GM12892 (cell line): Measurements from ENCODE around the gene NINL.

Source experiments
- DNase-seq: peaks from one replicate; pipeline ENCODE4 v3.0.0; 2011; ENCODE audit not compliant: insufficient read length
- FAIRE-seq: peaks from 2 replicates; lab custom pipeline; 2011; peaks lifted over from hg19 to GRCh38; lab: Jason Lieb, UNC
- POLR2A ChIP-seq: IDR thresholded peaks from 2 replicates; pipeline ENCODE4 v1.6.1; 2011; ENCODE audit warnings: low read depth, low read length, control low read depth
- POLR2AphosphoS5 ChIP-seq: IDR thresholded peaks from 2 replicates; pipeline ENCODE4 v1.6.1; 2011; ENCODE audit warnings: low read depth, low read length, control low read depth
- TAF1 ChIP-seq: IDR thresholded peaks from 2 replicates; pipeline ENCODE4 v1.6.1; 2011; ENCODE audit warnings: low read depth, mild to moderate bottlenecking, control low read depth, low read length, borderline replicate concordance

NINL gene

DNA sequence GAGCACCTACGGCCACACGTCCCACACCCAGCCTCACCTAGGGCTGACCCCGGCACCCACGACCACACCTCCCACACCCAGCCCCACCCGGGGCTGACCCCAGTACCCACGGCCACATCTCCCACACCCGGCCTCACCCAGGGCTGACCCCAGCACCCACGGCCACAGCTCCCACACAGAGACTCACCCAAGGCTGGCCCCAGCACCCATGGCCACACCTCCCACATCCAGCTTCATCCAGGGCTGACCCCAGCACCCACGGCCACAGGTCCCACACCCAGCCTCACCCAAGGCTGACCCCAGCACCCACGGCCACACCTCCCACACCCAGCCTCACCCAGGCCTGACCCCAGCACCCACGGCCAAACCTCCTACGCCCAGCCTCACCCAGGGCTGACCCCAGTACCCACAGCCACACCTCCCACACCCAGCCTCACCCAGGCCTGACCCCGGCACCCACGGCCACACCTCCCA is 36.7 kb downstream of the NINL start:
- no peak for FAIRE-seq
- no peak for DNase-seq
- TF ChIP-seq POLR2AphosphoS5 (no peak), POLR2A (no peak), TAF1 (no peak)

DNA sequence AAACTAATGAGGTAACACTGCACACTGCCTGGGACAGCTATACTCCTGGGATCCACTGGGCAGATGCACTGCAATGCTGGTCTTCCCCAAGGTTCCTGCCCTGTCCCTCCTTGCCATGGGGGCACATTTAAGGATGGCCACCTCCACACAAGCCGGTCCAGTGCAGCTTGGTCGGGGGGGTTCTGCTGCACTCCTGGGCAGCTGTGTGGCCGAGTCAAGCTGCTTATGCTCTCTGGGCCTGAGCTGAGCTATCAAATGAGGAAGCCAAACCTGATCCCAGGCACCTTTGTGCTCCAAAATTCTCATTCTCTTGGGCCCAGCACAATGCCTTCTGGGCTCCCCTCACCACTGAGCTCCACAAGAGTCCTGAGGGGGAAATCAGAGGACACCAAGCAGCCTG is 37.3 kb downstream of the NINL start:
- TF ChIP-seq TAF1, result no peak
- no peak for TF ChIP-seq POLR2A
- no peak for TF ChIP-seq POLR2AphosphoS5
- DNase-seq, result no peak
- no peak for FAIRE-seq

DNA sequence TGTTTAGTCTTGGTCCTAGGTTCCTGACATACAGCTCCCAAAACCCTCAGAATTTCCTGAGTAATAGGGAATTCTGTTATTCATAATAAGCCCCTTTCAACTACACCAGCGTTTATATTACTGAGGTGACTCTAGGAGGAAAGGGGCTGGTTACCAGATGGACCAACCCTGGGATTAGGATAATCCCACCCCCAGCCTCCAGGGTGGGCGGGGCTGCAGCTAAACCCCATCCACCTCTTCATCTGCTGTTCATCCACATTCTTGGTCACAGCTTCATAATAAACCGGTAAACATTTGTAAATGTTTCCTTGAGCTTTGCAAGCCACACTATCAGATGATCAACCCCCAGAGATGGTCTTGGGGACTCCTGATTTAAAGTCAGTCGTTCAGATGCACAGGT is 38.3 kb downstream of the NINL start:
- FAIRE-seq (no peak), DNase-seq (no peak)
- TF ChIP-seq POLR2A (no peak), TAF1 (no peak), POLR2AphosphoS5 (no peak)

DNA sequence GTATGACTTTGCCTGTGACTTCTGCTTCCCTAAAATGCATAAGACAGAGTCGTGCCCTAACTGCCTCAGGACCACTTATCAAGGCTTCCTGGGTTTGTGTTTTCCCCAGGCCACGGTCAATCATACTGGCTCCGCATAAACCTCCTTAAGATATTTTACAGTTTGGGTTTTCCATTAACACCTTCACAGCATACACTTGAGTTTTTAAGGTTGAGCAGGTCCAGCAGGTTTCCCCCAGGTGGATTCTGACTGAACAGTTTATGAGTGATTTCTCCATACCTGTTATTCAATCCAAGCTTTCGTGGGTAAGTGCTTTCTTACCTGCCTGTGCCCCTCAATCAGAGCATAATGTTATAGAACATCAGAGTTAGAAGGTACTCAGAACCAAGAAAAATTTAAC is 39.3 kb downstream of the NINL start:
- TF ChIP-seq POLR2A (no peak), TAF1 (no peak), POLR2AphosphoS5 (no peak)
- no peak for DNase-seq
- no peak for FAIRE-seq

DNA sequence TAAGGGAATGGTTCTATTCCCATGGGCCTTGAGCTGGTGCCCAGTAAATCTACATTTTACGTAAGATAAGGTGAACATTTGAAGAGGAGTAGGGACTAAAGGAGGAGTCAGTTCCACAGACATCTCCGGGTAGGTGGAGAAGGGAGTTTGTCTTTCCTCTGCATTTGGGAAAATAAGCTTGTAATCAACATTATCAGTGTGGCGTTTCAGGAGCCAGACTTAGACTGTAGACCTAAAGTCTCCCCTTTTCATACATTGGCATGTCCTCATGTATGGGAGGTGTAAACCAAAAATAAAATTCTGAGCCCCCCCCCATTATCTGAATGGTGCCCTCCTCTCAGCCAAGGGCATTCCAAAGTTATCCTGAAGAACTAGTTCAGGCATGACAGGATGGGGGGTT is 40.2 kb downstream of the NINL start:
- DNase-seq (no peak), FAIRE-seq (no peak)
- TF ChIP-seq POLR2AphosphoS5, result no peak
- TF ChIP-seq TAF1, result no peak
- no peak for TF ChIP-seq POLR2A

DNA sequence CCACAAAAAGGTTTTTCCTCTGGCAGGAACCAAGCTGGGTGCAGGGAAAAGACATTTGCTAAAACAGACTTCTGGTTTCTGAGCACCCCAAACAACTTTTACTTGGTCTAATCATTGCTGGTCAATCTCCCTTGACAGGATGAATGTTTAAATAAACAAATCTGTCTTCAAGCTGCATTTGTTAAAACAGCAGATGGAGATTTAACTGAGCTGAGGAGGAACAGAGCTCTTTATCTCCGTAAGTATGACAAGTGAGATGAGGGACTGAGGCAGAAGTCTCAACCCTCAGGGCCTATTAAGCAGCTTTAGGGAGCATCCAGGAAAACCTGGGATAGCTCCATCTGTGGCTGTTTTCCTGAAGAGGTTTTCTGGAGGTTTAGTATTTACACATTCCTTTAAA is 40.6 kb downstream of the NINL start:
- FAIRE-seq (no peak), DNase-seq (no peak)
- TF ChIP-seq TAF1 (no peak), POLR2AphosphoS5 (no peak), POLR2A (no peak)

DNA sequence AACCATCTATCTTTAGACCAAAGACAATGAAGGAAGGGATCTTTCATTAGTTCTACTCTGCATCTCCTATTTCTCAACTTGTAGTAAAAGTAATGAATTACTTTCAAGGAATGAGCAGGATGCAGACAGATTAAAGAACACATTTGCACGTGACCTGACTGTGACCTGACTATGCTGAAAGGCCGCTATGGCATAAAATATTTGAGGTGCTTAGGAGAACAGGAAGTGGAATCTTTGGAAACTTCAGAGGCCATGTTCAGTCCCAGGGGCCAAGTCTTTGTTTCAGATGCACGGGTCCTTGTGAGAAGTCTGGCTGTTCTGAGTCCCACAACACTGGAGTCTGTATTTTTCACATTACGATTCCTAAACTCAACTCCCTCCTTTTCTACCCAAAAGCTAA is 41.0 kb downstream of the NINL start:
- no peak for TF ChIP-seq POLR2AphosphoS5
- no peak for TF ChIP-seq POLR2A
- TF ChIP-seq TAF1, result no peak
- no peak for DNase-seq
- FAIRE-seq, result no peak

DNA sequence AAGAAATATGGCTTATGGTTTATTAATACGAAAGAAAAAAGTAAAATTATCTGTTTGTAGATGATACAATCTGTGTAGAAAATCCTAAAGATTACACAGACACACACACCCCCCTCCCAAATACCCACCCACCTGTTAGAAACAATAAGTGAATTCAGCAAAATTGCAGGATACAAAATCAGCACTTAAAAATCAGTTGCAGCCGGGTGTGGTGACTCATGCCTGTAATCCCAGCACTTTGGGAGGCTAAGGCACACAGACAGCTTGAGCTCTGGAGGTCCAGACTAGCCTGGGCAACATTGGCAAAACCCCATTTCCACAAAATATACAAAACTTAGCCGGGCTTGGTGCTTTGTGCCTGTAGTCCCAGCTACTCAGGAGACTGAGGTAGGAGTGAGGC is 42.3 kb downstream of the NINL start:
- TF ChIP-seq POLR2AphosphoS5 (no peak), POLR2A (no peak), TAF1 (no peak)
- no peak for FAIRE-seq
- DNase-seq, result no peak

DNA sequence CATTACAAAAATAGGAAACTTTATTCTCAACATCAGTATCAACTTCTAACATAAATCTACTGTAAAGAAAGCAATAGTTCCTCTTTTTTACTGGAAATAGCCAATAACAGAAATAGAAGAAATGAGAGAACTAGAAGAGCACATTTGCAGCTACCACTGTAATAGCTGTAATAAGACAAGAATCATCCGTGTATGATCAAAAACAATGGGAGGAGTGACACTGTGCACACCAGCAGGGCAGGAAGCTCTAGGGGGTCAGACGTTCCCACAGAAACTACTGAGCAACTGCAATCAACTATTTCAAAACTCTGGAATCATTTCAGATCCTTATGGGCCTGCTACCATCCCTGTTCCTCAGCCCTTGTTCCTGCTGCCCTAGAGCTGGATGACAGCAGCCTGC is 43.7 kb downstream of the NINL start:
- DNase-seq, result no peak
- no peak for TF ChIP-seq POLR2AphosphoS5
- TF ChIP-seq TAF1, result no peak
- TF ChIP-seq POLR2A, result no peak
- no peak for FAIRE-seq

DNA sequence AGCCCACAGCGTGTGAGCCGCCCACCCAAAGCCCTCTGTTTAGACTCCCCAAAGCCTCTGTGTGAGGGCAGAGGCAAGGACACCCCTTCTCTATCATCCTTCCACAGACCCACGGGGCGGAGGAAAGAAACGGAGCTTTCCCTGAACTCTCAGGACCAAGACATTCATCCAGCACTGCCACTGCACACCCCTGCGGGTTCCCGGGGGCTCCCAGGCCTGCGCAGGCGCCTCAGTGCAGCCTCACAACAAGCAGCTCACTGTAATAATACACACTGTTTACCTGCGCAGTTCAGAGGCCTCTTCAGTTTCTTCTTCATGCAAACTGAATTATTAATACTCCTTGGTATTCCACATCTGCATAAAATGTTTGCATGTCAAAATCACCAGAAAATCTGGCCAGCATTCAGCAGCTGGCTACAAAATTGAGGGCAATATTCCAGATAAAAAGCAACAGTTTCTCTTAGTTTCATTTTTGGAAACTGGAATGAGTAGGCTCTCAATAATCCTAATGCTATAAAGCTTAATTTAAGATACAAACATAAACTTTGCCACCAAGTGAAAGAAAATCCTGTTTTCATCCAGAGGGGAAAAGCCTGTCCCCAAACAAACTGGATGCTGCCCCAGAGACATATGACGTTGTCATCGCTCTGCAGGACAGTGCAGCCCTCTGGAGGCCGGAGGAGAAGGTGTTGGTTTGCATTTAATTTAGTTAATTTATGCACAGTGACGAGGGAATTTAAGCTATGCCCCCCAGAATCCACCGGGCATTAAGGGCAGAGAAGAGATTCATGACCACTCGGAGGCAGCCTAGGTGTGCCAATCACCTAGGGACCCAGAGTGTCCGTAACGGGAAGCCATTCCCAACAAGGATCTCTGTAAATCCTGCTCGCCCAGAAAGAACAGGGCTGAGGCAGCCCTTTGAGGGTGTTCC is 45.3 kb downstream of the NINL start:
- peak; percentile 88 for FAIRE-seq
- TF ChIP-seq POLR2A (no peak), POLR2AphosphoS5 (no peak), TAF1 (no peak)
- DNase-seq, result peak; percentile 33

DNA sequence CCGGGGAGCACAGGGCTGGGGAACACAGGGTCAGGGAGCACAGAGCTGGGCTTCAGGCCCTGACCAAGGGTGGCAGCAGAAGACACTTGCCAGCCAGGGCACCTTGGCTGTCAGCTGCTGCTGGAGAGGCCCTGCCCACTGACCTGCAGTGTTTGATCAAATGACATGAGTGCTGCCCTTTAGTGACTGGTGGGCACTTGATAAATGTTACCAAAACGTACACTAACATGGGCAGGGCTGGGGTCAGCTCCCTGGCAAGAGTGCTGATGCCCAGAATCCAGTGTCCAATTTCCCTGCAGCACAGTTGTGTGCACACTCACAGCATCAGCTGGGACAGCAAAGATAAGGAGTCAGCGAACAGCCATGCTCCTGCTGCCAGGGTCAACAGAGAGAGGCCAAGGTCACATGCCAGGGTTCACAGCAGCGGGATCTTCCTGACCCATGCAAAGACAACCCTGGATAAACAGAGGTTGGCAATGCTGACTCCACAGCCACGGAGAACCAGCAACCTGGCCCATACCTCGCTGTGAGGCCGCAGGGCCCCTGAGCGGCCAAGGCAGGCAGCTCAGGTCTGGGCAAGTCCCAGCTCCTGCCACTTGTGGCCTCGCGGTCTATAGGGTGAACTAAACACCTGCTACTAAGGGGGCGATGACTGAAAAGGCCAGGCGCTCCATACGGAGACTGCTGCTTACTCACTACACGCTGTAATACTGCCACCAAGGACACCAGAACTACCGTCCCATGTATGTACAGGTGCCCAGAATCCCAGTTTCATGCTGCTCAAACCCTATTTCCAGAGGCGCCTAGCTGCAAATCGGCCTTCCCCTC is 46.3 kb downstream of the NINL start:
- TF ChIP-seq POLR2AphosphoS5, result no peak
- no peak for TF ChIP-seq POLR2A
- no peak for TF ChIP-seq TAF1
- FAIRE-seq, result peak; percentile 21

DNA sequence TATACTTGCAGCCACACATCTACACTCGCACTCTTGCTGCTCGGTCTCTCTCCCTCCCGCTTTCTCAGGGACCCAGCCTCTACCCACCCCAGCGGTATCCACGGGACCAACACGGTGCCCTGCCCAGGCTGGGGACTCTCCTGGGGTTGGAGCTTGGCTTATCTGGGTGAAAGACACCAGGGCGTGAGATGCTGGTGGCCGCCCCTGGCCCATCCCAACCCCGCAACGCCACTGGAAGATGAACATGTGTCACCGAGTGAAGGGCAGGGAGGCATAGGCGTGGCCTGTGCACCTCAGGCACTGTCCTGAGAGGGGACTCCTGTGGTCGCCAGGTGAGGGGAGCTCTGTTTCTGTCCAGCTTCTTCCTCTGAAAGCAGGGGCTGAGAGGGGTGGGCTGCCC is 47.4 kb downstream of the NINL start:
- TF ChIP-seq TAF1, result no peak
- TF ChIP-seq POLR2A, result no peak
- TF ChIP-seq POLR2AphosphoS5, result no peak
- no peak for FAIRE-seq
- no peak for DNase-seq

More for the DNA sequence above, 46.3 kb downstream of the NINL start:
- DNase-seq, result peak; percentile 43
